HG03175 (cell line): ENCODE results near the gene SPATA31C2.
"Not testable (repeated sequence)": the region's sequence is repeated elsewhere in the genome, so short reads cannot be mapped to it uniquely, and the experiment has no call there.

ENCODE experiments used
- ATAC-seq: cut with Tn5 transposase; IDR thresholded peaks from one replicate; pipeline ENCODE4 v1.9.1; 2021; ENCODE audit warnings: mild to moderate bottlenecking, moderate library complexity; ENCODE audit not compliant: unreplicated experiment

SPATA31C2 gene

GRCh38 chr9:88127700-88128300 is 10.5 kb downstream of the SPATA31C2 start:
- ATAC-seq: not testable (repeated sequence)

- ATAC-seq: not testable (repeated sequence)
These were observed 14.9 kb downstream of the SPATA31C2 start for GRCh38 chr9:88123413-88123812.

GRCh38 chr9:88118121-88118520 is 20.2 kb downstream of the SPATA31C2 start:
- ATAC-seq: not testable (repeated sequence)

- ATAC-seq: not testable (repeated sequence)
These were observed 23.2 kb downstream of the SPATA31C2 start for GRCh38 chr9:88114968-88115612.

- ATAC-seq: not testable (repeated sequence)
These were observed 23.9 kb downstream of the SPATA31C2 start for GRCh38 chr9:88114283-88114967.

GRCh38 chr9:88113156-88114130 is 24.8 kb downstream of the SPATA31C2 start:
- ATAC-seq: not testable (repeated sequence)

GRCh38 chr9:88110026-88110425 is 28.2 kb downstream of the SPATA31C2 start:
- no peak for ATAC-seq

- no peak for ATAC-seq
These were observed 29.5 kb downstream of the SPATA31C2 start for GRCh38 chr9:88108779-88109178.

GRCh38 chr9:88106492-88106891 is 31.8 kb downstream of the SPATA31C2 start:
- ATAC-seq: no peak

- no peak for ATAC-seq
These were observed 45.4 kb downstream of the SPATA31C2 start for GRCh38 chr9:88092797-88093331.

GRCh38 chr9:88090151-88090581 is 48.1 kb downstream of the SPATA31C2 start:
- ATAC-seq: no peak

- no peak for ATAC-seq
These were observed 50.4 kb downstream of the SPATA31C2 start for GRCh38 chr9:88087906-88088305.

GRCh38 chr9:88085476-88085875 is 52.8 kb downstream of the SPATA31C2 start:
- ATAC-seq: no peak

GRCh38 chr9:88084357-88085183 is 53.7 kb downstream of the SPATA31C2 start:
- ATAC-seq: no peak
